K562 (cell line): Measurements from ENCODE around the gene SS18L1. TPM values are rescaled to one million over a fixed set of nuclear protein-coding genes. Genes with fewer than 3 reads are reported as not detected.

Experiments used
- CBFB ChIP-seq: sonication (generic); formaldehyde crosslinking; IDR thresholded peaks from 2 replicates; pipeline ENCODE4 v1.4.0; 2020; ENCODE audit warnings: mild to moderate bottlenecking, missing genetic modification reagents
- CBX3 ChIP-seq, 2 experiments: IDR thresholded peaks; 1 replicate in 1 of 2; 2 replicates in 1 of 2; pipeline ENCODE4 v1.6.1; 2012; ENCODE audit warnings: inconsistent platforms in 2 of 2, low read length in 2 of 2, borderline replicate concordance in 1 of 2, control low read depth in 1 of 2
- CHCHD3 ChIP-seq: fragments of 250-450 bp; sonication (Bioruptor Pico); IDR thresholded peaks from 2 replicates; pipeline ENCODE4 v2.1.2; 2022; ENCODE audit warnings: mild to moderate bottlenecking
- FOXA1 ChIP-seq: fragments of 450-650 bp; IDR thresholded peaks from 2 replicates; pipeline ENCODE4 v1.6.1; 2016; ENCODE audit warnings: mild to moderate bottlenecking, borderline replicate concordance
- GABPA ChIP-seq: fragments of 200-800 bp; sonication (Bioruptor generic); conservative IDR thresholded peaks from 2 replicates; pipeline ENCODE4 v1.6.1; 2016; ENCODE audit warnings: low read depth, missing genetic modification characterization, missing compliant biosample characterization
- GABPB1 ChIP-seq: sonication (generic); formaldehyde crosslinking; IDR thresholded peaks from 2 replicates; pipeline ENCODE4 v1.8.0; 2022; ENCODE audit warnings: mild to moderate bottlenecking, missing genetic modification reagents
- HMGN3 ChIP-seq: IDR thresholded peaks from 2 replicates; pipeline ENCODE4 v1.6.1; 2011; ENCODE audit warnings: borderline replicate concordance, low read depth, mild to moderate bottlenecking, mixed read lengths, low read length; ENCODE audit not compliant: insufficient read length; ENCODE audit errors: extremely low read depth
- ILK ChIP-seq: fragments of 450-650 bp; IDR thresholded peaks from 2 replicates; pipeline ENCODE4 v1.6.1; 2016; ENCODE audit warnings: missing genetic modification characterization, low read depth, mild to moderate bottlenecking, missing compliant biosample characterization, moderate library complexity, borderline replicate concordance
- L3MBTL2 ChIP-seq: fragments of 450-650 bp; IDR thresholded peaks from 2 replicates; pipeline ENCODE4 v1.6.1; 2016; ENCODE audit warnings: mild to moderate bottlenecking, moderate library complexity
- POU5F1 ChIP-seq: fragments of 150-350 bp; IDR thresholded peaks from 2 replicates; pipeline ENCODE4 v1.6.1; 2014; ENCODE audit warnings: borderline replicate concordance, low read length, low read depth, mild to moderate bottlenecking; ENCODE audit not compliant: partially characterized antibody
- RBM22 ChIP-seq: fragments of 200-400 bp; formaldehyde crosslinking; IDR thresholded peaks from 2 replicates; pipeline ENCODE4 v1.6.1; 2018; ENCODE audit warnings: low read length, low read depth; ENCODE audit not compliant: poor library complexity, severe bottlenecking
- SP2 ChIP-seq: IDR thresholded peaks from 2 replicates; pipeline ENCODE4 v1.6.1; 2011; ENCODE audit warnings: mild to moderate bottlenecking, low read depth, low read length, moderate library complexity; ENCODE audit not compliant: poor library complexity, severe bottlenecking; ENCODE audit errors: extremely low read depth
- TBP ChIP-seq: optimal IDR thresholded peaks from 2 replicates; pipeline ENCODE3; 2011; ENCODE audit warnings: low read depth, low read length, improper control_type of control experiment
- ZBED1 ChIP-seq: IDR thresholded peaks from 2 replicates; pipeline ENCODE4 v1.6.1; 2014
- ZC3H8 ChIP-seq: fragments of 450-650 bp; IDR thresholded peaks from 2 replicates; pipeline ENCODE4 v1.6.1; 2017
- ZFP1 ChIP-seq: fragments of 450-650 bp; formaldehyde crosslinking; IDR thresholded peaks from 2 replicates; pipeline ENCODE4 v1.4.0; 2020; ENCODE audit warnings: mild to moderate bottlenecking, mixed read lengths
- ZFPM2 ChIP-seq: fragments of 250-450 bp; sonication (Bioruptor Pico); IDR thresholded peaks from 2 replicates; pipeline ENCODE4 v1.5.1; 2022; ENCODE audit warnings: mild to moderate bottlenecking
- ZNF121 ChIP-seq: sonication (generic); formaldehyde crosslinking; conservative IDR thresholded peaks from 2 replicates; pipeline ENCODE4 v1.8.0; 2022; ENCODE audit warnings: missing genetic modification reagents
- ZNF175 ChIP-seq: fragments of 200-800 bp; sonication (Bioruptor generic); IDR thresholded peaks from 2 replicates; pipeline ENCODE4 v1.6.1; 2016; ENCODE audit warnings: low read depth, mild to moderate bottlenecking, missing genetic modification characterization, missing compliant biosample characterization
- ZNF232 ChIP-seq: sonication (generic); formaldehyde crosslinking; IDR thresholded peaks from 2 replicates; pipeline ENCODE4 v1.8.0; 2022; ENCODE audit warnings: mild to moderate bottlenecking, missing genetic modification reagents
- ZNF263 ChIP-seq: sonication (generic); formaldehyde crosslinking; IDR thresholded peaks from 2 replicates; pipeline ENCODE4 v1.8.0; 2022; ENCODE audit warnings: mild to moderate bottlenecking, missing genetic modification reagents, borderline replicate concordance
- ZNF41 ChIP-seq: fragments of 250-450 bp; sonication (Bioruptor Pico); conservative IDR thresholded peaks from 2 replicates; pipeline ENCODE4 v1.4.0; 2020; ENCODE audit warnings: mild to moderate bottlenecking
- ZNF644 ChIP-seq: fragments of 200-800 bp; sonication (Bioruptor generic); IDR thresholded peaks from 2 replicates; pipeline ENCODE4 v1.6.1; 2016; ENCODE audit warnings: low read depth, missing genetic modification characterization, missing compliant biosample characterization
- ZNF785 ChIP-seq: fragments of 250-450 bp; sonication (Bioruptor Pico); IDR thresholded peaks from 2 replicates; pipeline ENCODE4 v1.4.0; 2020; ENCODE audit warnings: mild to moderate bottlenecking
- polyA plus RNA-seq, 8 experiments: library from polyadenylated mRNA; depleted of rRNA in 4 of 8; stranded (reverse) in 5 of 8; unstranded in 3 of 8; fragments of >200 nt; fragmentation: Nextera tagmentation in 2 of 8; fragmentation: Illumina TruSeq in 1 of 8; extraction: Ambion mirVana in 2 of 8; extraction: Trizol in 1 of 8; gene quantifications; 2 replicates each; pipeline versions ENCODE4 v1.2.1 to v1.2.3, GENCODE V29; 2011 to 2014; ENCODE audit warnings: inconsistent platforms in 1 of 8, missing spikeins in 1 of 8
- total RNA-seq, 7 experiments: library from RNA; depleted of rRNA in 6 of 7; stranded (reverse); fragments of >200 nt in 6 of 7; fragmentation: Illumina TruSeq in 2 of 7; extraction: Trizol in 2 of 7; gene quantifications; 2 replicates each; pipeline versions ENCODE4 v1.2.1 to v1.2.3, GENCODE V29; 2011 to 2021; ENCODE audit warnings: low replicate concordance in 1 of 7
- TF ChIP-seq, protein P1 (sequence below): fragments of 250-450 bp; sonication (Bioruptor Pico); IDR thresholded peaks from 2 replicates; pipeline ENCODE4 v1.4.0; 2020; ENCODE audit warnings: borderline replicate concordance
- TF ChIP-seq, protein P2 (sequence below): fragments of 450-650 bp; formaldehyde crosslinking; IDR thresholded peaks from 2 replicates; pipeline ENCODE4 v1.4.0; 2022; ENCODE audit warnings: missing genetic modification characterization
- TF ChIP-seq, protein P3 (sequence below): sonication (generic); formaldehyde crosslinking; IDR thresholded peaks from 2 replicates; pipeline ENCODE4 v1.9.0; 2022; ENCODE audit warnings: mild to moderate bottlenecking, missing genetic modification reagents

The SS18L1 gene
- total and polyA plus RNA-seq, 9 of the 15 experiments (the other 6 are each of a cell fraction or from before 2014, with no cell fraction given): 2.7 to 28.3 (median 15.1) TPM

DNA sequence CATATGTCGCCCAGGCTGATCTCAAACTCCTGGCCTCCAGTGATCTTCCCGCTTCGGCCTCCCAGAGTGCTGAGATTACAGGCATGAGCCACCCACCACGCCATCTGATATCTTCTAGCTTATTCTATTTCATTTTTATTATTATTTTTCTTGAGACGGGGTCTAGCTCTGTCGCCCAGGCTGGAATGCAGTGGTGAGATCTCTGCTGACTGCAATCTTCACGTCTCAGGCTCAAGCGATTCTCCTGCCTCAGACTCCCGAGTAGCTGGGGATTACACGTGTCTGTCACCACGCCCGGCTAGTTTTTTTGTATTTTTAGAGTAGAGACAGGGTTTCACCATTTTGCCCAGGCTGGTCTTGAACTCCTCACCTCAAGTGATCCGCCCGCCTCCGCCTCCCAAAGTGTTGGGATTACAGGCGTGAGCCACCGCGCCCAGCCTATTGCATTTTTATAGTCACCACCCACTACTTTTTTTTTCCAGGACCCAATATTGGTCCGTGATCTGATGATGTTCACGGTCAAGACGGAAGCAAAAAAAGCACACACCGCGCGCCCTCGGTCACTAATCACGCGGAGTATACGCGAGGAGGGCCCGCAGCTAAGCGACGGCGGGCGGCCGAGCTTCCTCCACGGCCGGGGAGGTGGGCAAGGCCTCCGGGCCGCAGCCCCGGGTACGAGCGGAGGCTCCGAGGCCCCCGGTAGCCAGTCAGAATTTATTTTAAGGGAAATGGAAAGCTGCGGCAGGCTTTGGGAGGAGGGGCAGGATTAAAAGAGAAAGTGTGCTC is 22.4 kb upstream of the SS18L1 start (continued):
- TF ChIP-seq ZC3H8: no peak
- no peak for TF ChIP-seq ILK (tag)
- TF ChIP-seq, protein P1, sequence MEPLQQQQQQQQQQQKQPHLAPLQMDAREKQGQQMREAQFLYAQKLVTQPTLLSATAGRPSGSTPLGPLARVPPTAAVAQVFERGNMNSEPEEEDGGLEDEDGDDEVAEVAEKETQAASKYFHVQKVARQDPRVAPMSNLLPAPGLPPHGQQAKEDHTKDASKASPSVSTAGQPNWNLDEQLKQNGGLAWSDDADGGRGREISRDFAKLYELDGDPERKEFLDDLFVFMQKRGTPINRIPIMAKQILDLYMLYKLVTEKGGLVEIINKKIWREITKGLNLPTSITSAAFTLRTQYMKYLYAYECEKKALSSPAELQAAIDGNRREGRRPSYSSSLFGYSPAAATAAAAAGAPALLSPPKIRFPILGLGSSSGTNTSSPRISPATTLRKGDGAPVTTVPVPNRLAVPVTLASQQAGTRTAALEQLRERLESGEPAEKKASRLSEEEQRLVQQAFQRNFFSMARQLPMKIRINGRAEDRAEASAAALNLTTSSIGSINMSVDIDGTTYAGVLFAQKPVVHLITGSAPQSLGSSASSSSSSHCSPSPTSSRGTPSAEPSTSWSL (CRISPR knock-in tag): no peak
- TF ChIP-seq TBP: peak; percentile 59
- TF ChIP-seq CHCHD3 (CRISPR knock-in tag): no peak
- TF ChIP-seq ZNF121: 0 out of 2 replicates have a peak, but pooled peaks have one; percentile 37
- peak; percentile 64; the same call in 1 of the 2 replicates for TF ChIP-seq L3MBTL2
- TF ChIP-seq RBM22: no peak
- TF ChIP-seq ZNF232 (CRISPR knock-in tag): no peak
- TF ChIP-seq, protein P2, sequence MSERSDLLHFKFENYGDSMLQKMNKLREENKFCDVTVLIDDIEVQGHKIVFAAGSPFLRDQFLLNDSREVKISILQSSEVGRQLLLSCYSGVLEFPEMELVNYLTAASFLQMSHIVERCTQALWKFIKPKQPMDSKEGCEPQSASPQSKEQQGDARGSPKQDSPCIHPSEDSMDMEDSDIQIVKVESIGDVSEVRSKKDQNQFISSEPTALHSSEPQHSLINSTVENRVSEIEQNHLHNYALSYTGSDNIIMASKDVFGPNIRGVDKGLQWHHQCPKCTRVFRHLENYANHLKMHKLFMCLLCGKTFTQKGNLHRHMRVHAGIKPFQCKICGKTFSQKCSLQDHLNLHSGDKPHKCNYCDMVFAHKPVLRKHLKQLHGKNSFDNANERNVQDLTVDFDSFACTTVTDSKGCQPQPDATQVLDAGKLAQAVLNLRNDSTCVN (CRISPR knock-in tag): no peak
- no peak for TF ChIP-seq FOXA1
- no peak for TF ChIP-seq ZFP1 (CRISPR knock-in tag)
- TF ChIP-seq CBX3 (IDR thresholded peaks at IDR 0.05; ENCODE audit: borderline replicate concordance in 1 of 2, low read length in 2 of 2): 0 out of 3 replicates have a peak, but pooled peaks of 1 of the 2 experiments have one; percentile 28
- TF ChIP-seq ZBED1: no peak
- no peak for TF ChIP-seq GABPA (tag)
- 0 out of 2 replicates have a peak, but pooled peaks have one; percentile 45 for TF ChIP-seq ZNF263 (CRISPR knock-in tag)
- no peak for TF ChIP-seq HMGN3
- TF ChIP-seq ZNF644 (tag): no peak
- no peak for TF ChIP-seq ZNF41 (CRISPR knock-in tag)
- no peak for TF ChIP-seq ZNF175 (CRISPR knock-in tag)
- TF ChIP-seq, protein P3, sequence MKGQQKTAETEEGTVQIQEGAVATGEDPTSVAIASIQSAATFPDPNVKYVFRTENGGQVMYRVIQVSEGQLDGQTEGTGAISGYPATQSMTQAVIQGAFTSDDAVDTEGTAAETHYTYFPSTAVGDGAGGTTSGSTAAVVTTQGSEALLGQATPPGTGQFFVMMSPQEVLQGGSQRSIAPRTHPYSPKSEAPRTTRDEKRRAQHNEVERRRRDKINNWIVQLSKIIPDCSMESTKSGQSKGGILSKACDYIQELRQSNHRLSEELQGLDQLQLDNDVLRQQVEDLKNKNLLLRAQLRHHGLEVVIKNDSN (CRISPR knock-in tag): no peak
- no peak for TF ChIP-seq ZNF785 (CRISPR knock-in tag)
- TF ChIP-seq GABPB1 (CRISPR knock-in tag): 0 out of 2 replicates have a peak, but pooled peaks have one; percentile 10
- TF ChIP-seq SP2: no peak
- TF ChIP-seq ZFPM2 (CRISPR knock-in tag): no peak
- no peak for TF ChIP-seq POU5F1
- no peak for TF ChIP-seq CBFB (CRISPR knock-in tag)
